22Rv1 (cell line): ENCODE measurements around the gene ACCS.

Experiments
- CTCF ChIP-seq: fragments of 450-650 bp; IDR thresholded peaks from 2 replicates; pipeline ENCODE4 v1.5.1; 2017; ENCODE audit warnings: mild to moderate bottlenecking
- ZFX ChIP-seq: fragments of 450-650 bp; IDR thresholded peaks from 2 replicates; pipeline ENCODE4 v1.6.1; 2017; ENCODE audit warnings: antibody characterized with exemption, borderline replicate concordance

- no peak for TF ChIP-seq CTCF
- no peak for TF ChIP-seq ZFX
Observed at GRCh38 chr11:44083433-44083832, 17.4 kb downstream of the ACCS start.
